ENCODE results near the gene SLC44A1.

DNA sequence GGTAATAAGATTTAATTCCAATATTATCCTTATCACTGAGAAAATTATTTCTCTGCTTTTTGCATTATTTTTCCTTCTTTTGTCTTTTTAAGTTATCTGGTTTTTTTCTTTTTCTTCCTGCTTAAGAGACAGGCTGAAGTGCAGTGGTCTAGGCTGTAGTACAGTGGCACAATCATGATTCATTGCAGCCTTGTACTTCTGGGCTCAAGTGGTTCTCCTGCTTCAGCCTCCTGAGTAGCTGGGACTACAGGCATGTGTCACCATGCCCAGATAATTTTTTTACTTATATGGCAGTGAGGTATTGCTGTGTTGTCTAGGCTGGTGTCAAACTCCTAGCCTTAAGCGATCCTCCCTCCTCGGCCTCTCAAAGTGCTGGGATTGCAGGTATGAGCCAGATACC lies 93.9 kb downstream of the SLC44A1 start:
- TF ChIP-seq, protein P1, sequence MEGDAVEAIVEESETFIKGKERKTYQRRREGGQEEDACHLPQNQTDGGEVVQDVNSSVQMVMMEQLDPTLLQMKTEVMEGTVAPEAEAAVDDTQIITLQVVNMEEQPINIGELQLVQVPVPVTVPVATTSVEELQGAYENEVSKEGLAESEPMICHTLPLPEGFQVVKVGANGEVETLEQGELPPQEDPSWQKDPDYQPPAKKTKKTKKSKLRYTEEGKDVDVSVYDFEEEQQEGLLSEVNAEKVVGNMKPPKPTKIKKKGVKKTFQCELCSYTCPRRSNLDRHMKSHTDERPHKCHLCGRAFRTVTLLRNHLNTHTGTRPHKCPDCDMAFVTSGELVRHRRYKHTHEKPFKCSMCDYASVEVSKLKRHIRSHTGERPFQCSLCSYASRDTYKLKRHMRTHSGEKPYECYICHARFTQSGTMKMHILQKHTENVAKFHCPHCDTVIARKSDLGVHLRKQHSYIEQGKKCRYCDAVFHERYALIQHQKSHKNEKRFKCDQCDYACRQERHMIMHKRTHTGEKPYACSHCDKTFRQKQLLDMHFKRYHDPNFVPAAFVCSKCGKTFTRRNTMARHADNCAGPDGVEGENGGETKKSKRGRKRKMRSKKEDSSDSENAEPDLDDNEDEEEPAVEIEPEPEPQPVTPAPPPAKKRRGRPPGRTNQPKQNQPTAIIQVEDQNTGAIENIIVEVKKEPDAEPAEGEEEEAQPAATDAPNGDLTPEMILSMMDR (IDR thresholded peaks at IDR 0.05), result no peak
- TF ChIP-seq ZFX (IDR thresholded peaks at IDR 0.05; ENCODE audit: borderline replicate concordance), result no peak
